Cardiac fibroblast (primary cell): ENCODE measurements around the gene MAP2K6.
A peak's percentile ranks its signal among the peaks of the same experiment; 100 is the strongest.

ENCODE experiments used
- DNase-seq, 2 donors: peaks; one replicate each; pipeline versions ENCODE4 v3.0.0 to v3.0.0-alpha.2; 2010; ENCODE audit warnings: low read depth in 2 of 2
- H3K4me3 ChIP-seq, 2 donors: replicated peaks in 1 of 2; 1 replicate in 1 of 2; 2 replicates in 1 of 2; pipeline ENCODE4 v1.5.1; 2011; ENCODE audit warnings: low read depth in 2 of 2, low read length in 2 of 2, mild to moderate bottlenecking in 2 of 2, moderate library complexity in 1 of 2
- TF ChIP-seq, protein P1 (sequence below): IDR thresholded peaks from one replicate; pipeline ENCODE4 v1.5.1; 2011; ENCODE audit warnings: low read depth, mild to moderate bottlenecking, low read length, inconsistent platforms

Gene MAP2K6

DNA sequence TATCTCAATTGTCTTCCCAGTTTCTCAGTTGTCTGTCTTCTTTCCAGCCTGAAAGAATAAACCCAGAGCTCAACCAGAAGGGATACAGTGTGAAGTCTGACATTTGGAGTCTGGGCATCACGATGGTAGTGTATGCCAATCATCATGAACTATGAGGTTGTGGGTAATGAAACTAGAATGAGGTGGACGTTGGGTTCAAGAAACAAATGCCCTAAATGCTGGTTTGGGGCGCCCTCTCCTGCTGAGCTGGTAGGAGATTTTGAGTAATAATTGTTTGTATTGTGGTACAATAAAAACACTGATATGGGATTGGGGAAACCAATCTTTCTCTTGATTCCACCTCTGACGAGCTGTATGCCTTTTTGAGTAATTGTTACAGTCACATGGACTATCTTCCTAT is 110.4 kb downstream of the MAP2K6 start:
- no peak overlapping the region for H3K4me3 ChIP-seq
- peak in 1 of 2 donors; percentile 4 for DNase-seq
- TF ChIP-seq, protein P1, sequence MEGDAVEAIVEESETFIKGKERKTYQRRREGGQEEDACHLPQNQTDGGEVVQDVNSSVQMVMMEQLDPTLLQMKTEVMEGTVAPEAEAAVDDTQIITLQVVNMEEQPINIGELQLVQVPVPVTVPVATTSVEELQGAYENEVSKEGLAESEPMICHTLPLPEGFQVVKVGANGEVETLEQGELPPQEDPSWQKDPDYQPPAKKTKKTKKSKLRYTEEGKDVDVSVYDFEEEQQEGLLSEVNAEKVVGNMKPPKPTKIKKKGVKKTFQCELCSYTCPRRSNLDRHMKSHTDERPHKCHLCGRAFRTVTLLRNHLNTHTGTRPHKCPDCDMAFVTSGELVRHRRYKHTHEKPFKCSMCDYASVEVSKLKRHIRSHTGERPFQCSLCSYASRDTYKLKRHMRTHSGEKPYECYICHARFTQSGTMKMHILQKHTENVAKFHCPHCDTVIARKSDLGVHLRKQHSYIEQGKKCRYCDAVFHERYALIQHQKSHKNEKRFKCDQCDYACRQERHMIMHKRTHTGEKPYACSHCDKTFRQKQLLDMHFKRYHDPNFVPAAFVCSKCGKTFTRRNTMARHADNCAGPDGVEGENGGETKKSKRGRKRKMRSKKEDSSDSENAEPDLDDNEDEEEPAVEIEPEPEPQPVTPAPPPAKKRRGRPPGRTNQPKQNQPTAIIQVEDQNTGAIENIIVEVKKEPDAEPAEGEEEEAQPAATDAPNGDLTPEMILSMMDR = no peak

DNA sequence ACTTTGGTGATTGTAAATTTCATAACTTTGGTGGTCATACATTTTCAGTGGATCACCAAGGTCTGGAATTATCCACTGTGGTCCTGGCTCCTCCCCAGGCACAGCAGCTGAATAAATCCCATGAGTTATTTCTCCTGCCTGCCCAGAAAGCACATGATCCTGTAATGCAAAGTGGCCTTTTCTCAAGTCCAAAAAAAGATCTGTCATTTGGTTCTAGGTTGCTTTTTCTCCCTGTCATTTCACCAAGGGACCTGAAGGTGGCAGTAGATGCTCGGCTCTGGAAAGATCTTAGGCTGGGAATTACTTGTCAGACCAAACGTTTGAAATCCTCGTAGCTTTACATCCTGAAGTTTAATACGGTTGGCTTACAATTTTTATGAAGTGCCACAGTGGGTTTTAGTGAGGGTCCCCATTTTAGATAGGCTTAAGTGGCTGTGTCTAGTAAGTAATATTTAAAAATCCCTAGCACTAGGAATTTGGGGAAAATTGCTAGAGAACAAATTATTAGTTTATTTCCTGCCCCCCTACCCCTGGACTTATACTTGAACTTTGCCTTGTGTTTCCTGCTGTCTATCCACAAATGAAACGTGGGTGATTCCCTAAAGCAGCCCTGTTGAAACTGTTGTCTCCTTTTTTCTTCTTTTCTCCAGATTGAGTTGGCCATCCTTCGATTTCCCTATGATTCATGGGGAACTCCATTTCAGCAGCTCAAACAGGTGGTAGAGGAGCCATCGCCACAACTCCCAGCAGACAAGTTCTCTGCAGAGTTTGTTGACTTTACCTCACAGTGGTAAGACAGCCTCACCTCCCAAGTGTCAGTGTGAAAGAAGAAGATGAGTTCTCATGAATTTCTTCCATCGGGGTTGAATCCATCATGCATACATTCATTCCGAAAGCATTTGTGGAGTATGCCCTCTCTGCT is 111.7 kb downstream of the MAP2K6 start:
- no peak overlapping the region for H3K4me3 ChIP-seq
- DNase-seq = peak; percentile 77 to 83
- TF ChIP-seq, protein P1 = peak; percentile 94

DNA sequence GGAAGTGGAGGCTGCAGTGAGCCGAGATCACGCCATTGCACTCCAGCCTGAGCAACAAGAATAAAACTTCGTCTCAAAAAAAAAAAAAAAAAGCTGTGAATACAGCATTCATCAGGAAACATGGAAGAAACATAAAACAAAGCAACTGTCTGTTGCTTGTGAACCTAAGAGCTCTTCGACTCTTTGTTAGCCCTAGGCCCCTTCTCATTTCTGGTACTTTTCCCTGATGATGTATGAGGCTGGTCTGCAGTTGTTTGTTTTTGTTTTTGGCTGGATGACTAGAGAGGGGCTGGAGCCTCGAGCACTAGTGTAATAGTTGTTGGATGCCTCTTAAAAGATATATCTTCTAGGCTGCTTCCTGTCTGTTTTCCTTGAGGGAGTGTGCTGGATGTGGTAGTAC is 113.5 kb downstream of the MAP2K6 start:
- H3K4me3 ChIP-seq = no peak overlapping the region
- TF ChIP-seq, protein P1 = no peak
- DNase-seq = no peak

DNA sequence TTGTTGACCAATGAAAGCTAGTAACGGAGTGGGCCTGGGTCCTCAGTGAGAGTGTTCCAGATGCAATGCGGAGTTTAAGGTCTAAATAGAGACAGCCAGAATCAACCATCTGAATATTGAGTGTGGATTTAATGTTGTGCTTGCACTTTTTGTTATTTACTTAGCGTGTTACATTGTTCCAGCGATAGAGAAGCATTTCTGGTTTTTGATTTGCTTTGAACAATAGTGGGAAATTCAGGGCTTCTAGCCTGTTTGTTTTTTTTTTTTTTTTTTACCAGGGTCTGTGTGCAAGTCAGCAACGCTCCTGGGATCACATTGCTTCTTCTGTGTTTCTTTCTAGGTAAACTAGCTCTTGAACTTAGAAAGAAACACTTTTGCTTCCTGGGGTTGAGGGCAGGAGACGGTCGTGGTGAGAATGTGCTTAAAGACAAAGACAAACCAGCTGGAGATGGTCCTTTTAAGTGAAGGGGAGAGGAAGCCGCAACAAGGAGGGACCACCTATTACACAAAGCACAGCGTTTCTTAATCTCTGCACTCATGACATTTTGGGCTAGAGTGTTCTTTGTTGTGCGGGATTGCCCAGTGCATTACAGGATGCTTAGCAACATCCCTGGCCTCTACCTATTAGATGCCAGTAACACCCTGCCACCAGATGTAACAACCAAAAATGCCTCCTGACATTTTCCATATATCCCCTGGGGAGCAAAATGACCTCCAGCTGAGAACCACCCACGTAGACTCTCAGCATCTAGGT is 119.2 kb downstream of the MAP2K6 start:
- TF ChIP-seq, protein P1 = no peak
- H3K4me3 ChIP-seq = no peak overlapping the region
- no peak for DNase-seq

DNA sequence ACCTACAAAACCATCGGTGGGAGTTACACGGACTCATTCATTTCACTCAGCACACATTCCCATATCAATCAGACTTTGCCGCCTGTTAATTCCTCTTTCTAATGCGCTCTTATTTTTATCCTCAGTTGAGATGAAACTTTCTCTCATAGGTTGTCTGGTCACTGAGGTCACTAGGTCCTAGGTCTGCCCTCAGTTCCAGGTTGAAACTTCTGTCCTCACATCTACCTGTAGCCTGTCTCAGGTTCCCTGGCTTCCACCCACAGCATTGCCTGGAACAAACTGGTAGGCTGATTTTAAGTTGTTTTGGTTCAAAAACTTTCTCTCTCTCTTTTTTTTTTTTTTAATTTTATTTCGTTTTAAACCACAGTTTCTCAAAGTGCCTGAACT is 119.7 kb downstream of the MAP2K6 start:
- DNase-seq = no peak
- H3K4me3 ChIP-seq = no peak overlapping the region
- TF ChIP-seq, protein P1 = no peak

DNA sequence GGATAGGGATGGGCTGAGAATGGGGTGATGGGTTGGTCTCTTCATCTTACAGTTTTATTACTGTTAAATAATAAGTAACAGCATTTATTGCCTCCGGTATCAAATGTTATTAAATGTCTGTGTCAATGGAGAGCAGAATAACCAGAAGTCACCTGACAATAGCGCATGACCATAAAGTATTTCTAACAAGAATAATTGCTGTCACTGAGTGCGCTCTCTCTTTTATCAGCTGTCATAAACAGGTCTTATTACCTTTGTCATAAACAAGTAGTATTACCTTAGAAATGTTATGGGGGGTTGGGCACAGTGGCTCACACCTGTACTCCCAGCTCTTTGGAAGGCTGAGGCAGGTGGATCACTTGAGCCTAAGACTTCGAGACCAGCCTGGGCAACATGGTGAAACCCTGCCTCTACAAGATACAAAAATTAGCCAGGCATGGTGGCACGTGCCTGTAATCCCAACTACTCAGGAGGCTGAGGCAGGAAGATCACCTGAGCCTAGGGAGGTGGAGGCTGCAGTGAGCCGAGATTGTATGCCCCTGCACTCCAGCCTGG is 120.6 kb downstream of the MAP2K6 start:
- no peak for DNase-seq
- TF ChIP-seq, protein P1 = no peak
- H3K4me3 ChIP-seq = no peak overlapping the region
